Stimulated activated CD4-positive, alpha-beta T cell treated with anti-CD3 and anti-CD28 coated beads, TNF-alpha, amount 100 ng/mL, for 48 hours (primary cell): ENCODE measurements around the gene TMEM107.
"Not testable (repeated sequence)": the region's sequence is repeated elsewhere in the genome, so short reads cannot be mapped to it uniquely, and the experiment has no call there.

Experiments used
- DNase-seq, 3 donors: peaks; one replicate each; pipeline ENCODE4 v3.0.0-alpha.2; 2020; ENCODE audit warnings: low read depth in 3 of 3

Gene TMEM107

GRCh38 chr17:8189711-8190477 is 13.7 kb upstream of the TMEM107 start, which contains the start of gene BORCS6:
BORCS6 (minus strand) TSS chr17:8190180; CDS start chr17:8190140, 40 bp downstream.
- DNase-seq, result peak; percentile 87 to 93 (median 91)

DNA sequence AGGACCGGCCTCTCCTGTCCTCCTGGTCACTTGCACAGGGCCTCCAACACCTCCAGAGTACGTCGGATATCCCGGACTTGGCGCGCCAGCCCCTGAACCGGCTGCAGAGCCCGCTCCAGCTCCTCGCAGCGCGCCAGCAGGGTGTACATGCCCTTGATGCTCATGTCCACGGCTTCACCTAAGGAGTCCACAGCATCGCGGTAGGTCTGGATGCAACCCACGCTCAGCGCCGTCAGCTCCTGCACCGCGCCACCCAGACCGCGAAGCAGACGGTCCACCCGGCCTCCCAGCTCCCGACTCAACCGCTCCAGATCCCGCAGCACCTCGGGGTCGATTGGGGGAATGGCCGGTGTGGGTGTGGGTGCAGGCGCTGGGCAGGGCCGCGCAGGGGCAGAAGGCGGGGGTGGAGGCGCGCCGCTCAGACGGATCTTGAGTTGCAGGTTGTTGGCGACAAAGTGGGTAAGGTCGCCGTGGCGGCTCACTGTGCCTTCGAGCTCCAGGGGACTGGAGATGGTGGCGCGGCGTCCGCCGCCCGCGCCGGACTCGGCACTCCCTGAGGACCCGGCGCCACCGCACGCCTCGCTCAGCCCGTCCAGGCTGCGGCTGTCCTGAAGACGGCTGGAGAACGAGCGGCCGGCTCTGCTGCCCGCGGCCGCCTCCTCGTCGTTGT is 13.0 kb upstream of the TMEM107 start:
- DNase-seq, result no peak

DNA sequence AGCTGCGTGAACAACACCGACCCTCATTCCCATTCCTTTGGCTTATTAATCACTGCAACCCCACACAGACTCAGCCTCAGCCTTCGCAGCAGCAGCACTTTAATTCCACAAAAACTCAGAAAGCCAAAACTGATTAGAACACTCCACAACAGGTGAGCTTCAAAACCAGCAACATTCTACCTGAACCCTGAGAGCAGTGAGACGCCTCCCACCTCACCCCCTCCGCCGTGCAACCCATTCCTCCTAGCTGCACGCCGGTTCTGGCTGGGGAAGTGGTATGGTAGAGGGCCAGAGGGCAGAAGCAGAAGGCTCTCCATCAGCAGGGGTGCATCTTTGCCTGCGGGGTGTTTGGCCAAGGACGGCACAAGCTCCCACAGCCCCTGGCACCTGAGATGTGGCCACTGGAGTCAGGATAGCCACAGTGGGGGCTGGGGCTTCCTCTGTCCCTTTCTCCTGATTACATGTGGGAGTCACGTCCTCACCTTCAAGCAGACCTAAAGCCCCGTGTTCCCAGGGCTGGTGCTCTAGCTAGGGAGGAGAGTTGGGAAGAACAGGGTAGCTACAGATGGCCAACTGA is 12.2 kb upstream of the TMEM107 start:
- DNase-seq, result no peak

DNA sequence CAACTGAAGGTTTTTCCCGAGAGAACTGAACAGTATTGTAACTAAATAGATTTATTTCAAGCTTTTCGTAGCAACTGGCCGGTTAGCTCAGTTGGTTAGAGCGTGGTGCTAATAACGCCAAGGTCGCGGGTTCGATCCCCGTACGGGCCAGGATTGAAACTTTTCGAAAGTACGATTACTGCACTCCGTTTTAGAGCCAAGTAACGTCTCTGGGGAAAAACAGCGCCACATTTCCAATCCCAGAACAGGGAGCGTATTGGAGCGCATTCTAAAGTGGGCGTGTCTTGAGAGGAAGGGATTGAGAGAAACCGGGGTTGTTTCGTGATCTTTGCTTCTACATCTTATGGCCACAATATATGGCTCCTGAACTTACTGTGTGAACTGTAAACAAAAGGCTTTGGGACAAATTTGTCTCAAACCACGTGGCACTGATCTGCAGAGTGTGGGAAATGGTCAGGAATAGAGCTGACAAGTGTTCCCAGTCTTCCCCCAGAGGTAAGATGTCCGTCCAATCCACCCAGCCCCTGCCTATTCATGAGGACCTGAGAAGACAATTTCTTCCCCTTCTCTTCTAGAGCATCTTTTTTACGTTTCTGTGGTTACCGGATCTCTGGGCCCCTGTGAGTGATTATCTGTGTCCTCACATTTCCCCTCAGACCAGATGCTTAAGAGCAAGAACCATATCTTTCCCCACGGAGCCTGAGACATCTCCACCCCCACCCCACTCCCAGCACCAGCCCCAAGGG is 11.5 kb upstream of the TMEM107 start:
- DNase-seq, result peak; percentile 82 to 91 (median 85)

DNA sequence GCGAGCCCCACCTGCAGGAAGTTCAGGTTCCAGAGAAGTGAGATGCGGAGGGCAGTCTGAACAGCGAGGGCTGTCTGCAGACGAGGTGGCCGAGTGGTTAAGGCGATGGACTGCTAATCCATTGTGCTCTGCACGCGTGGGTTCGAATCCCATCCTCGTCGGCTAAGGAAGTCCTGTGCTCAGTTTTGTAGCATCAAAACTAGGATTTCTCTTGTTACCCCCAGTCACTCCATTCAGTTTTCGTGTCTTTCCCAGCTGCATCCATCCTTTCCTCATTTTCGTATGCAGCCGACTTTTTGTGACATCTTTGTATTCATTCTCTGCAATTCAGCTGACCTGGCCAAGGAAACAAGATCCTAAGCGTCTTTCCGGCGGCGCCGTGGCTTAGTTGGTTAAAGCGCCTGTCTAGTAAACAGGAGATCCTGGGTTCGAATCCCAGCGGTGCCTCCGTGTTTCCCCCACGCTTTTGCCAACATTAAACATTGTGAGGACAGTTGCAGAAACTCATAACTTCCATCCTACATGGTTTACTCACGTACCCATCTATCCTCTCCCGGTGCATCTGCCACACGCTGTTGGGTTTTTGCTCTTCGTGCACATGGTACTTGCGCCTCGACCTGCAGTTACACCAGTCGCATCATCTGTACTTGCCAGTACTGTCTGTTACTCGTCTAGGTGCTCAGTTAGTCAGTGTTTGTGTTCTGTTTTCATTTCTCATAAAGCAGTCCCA is 10.8 kb upstream of the TMEM107 start:
- DNase-seq, result peak; percentile 88 to 98 (median 95)

- no peak for DNase-seq
These were observed 10.2 kb upstream of the TMEM107 start for GRCh38 chr17:8186446-8186786.

DNA sequence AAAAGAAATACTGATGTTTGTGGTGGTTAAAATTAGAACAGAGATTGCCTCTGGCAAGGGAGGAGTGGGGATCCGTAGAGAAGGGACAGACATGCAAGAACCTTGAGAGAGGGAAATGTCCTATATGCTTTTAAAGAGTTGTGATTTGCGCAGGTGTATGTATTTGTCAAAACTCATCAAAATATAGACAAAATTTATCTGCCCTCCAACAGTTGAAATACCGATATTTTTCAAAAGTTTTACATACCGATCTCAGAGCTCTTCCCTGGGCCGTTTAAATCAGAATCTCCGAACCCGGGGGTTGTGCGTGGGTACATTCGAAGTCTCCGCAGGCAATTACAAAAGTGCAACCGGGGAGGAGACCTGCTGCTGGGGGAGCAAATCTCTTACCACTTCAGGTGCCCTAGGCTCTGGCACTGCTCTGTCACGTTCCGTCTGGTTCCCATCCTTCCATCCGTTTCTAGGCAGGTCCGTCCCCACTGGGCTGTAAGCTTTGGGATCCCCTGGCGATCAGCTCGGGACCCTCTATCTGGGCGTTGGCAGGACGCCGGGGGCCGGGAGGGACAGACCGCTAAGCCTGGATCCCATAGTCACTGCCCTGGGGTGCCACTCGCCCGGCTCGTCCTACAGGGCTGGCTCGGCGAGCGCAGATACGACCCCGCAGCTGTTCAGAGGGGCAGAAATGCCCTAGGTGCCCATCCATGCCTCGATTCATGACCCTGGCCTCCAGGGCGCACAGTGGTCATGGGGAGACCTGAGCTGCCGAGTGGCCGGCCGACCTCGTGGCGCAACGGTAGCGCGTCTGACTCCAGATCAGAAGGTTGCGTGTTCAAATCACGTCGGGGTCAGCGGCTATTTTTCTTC is 9.6 kb upstream of the TMEM107 start:
- DNase-seq, result peak; percentile 80 to 91 (median 86)

- DNase-seq, result no peak
These were observed 985 bp upstream of the TMEM107 start for GRCh38 chr17:8176998-8177731.

DNA sequence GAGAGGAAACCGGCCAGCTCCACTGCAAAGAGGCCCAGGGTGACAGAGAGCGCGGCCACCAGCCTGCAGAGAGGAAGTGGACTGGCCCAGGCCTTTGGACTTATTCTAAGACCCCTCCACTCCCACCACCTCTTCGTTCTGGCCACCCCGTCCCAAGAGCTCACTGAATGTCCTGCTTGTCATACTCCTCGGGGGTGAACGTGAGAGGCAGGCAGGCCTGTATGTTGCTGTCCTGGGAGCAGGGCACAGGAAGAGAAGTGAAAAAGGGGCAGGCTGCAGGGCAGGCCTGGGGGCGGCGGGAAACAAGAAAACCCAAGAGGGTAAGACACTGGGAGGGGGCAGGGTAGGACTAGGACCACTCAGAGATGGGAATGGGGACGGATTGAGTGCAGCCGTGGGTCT is 384 bp downstream of the TMEM107 start:
- DNase-seq, result no peak

DNA sequence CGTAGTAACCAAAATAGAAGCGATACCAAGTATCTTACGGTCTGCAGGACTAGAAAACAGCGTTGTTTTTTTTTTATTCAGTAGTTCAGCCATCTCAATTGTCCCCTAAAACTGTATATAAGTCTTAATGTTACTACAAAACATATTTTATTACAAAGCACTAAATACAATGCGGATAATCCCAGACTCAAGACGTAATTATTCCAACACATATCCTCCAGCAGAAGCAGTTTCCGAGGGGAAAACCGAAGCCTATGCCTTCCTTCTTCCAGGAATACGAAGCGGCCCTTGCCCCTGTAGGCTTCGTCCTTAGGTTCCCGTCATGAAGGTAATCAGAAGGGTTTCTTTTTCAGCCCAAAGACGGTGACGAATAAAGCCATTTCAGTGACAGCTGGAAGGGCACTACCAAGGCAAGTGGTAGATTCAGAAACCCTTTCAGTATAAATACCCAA is 2.3 kb downstream of the TMEM107 start:
- no peak for DNase-seq

DNA sequence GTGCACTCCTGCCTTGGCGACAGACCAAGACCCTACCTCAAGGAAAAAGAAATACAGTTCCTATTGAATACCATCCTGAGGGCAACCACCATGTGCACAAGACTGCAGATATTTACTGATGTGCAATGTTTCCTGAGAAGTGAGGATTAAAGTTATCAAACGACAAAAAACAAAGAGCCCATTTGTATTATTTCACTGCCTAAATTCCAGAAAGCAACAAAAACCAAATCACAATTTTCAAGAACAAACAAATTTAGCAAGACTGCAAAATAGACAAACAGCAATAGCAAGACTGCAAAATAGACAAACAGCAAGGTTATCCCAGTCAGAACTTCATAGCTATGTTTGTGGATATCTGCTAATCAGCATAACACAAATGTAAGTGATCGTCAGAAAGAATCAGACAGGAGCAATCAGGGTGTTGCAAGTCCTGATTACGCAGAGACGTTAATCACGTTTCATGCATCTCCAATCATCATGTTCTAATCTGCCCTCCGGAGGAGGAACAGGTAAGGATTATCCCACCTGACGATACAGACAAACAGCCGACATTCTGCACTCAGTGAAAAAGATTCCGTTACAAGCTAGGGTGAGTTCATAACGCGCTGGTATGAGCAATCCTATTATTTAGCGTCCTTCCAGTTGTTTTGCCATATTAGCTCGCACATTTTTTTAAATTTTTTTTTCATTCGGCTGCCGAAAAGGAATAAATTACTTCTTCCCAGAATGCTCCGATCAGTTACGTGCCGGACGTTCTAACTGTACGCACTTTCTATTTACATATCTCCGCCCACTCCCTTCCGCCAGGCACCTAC is 2.9 kb downstream of the TMEM107 start:
- DNase-seq, result peak in 2 of 3 donors; percentile 67 to 77

- DNase-seq, result not testable (repeated sequence)
These were observed 6.0 kb downstream of the TMEM107 start for GRCh38 chr17:8170186-8170585.

DNA sequence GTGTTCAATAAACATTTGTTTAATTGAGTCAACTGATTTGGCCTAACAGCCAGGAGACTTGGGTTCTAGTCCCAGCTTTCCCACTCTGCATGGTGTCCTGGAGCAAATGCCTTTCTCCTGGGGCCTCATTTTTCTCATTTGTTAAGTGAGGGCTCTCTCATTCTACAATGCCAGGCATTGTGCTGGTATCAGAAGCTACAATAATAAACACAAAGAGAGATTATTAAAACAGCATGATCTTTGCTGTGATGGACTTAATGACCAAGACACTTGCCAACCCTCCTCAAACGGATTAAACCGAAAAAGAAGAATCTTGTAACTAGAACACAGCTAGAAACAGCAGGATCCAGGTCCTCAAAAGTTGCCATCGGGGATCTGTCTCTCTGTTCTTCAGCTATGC is 8.7 kb downstream of the TMEM107 start:
- DNase-seq, result no peak

- no peak for DNase-seq
These were observed 9.4 kb downstream of the TMEM107 start for GRCh38 chr17:8166731-8167130.

DNA sequence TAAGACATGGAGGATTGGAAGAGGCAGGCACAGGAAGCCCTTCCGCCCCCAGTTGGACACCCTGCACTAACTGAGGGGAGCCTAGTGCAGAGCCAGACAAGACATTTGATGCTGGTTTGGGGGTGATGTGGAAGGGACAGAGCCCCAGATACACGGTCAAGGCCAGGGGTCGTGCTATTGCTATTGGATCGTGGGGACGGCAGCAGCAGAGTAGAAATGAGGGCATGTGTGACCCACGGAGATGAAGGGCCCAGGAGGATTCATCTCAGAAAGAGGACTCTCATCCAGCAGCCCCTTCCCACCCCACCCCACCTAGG is 11.4 kb downstream of the TMEM107 start:
- no peak for DNase-seq

GRCh38 chr17:8163978-8164814 is 12.0 kb downstream of the TMEM107 start:
- peak in 1 of 3 donors; percentile 78 for DNase-seq

- DNase-seq, result no peak
These were observed 12.9 kb downstream of the TMEM107 start for GRCh38 chr17:8162997-8163977.
